ENCODE data around the gene NFATC1. TPM values are rescaled to one million over a fixed set of nuclear protein-coding genes. Genes with fewer than 3 reads are reported as not detected.
A peak's percentile ranks its signal among the peaks of the same experiment; 100 is the strongest.

The NFATC1 gene
- total RNA-seq, 4 donors from 2014 or later, result 10.1 to 15.0 (median 12.7) TPM

- no peak for TF ChIP-seq CTCF (IDR thresholded peaks at IDR 0.05)
- no peak for TF ChIP-seq POLR2A (IDR thresholded peaks at IDR 0.05)
- 70 to 81% methylated on average over 13 of the region's 13 CpGs for WGBS, 2 donors
- H3K27ac ChIP-seq, result no peak overlapping the region
- H3K27me3 ChIP-seq, result no peaks in the 10 kb centered on the region
- H3K4me1 ChIP-seq, result no peaks in the 10 kb centered on the region
- peak in 1 of 2 donors; percentile 0 for DNase-seq
- H3K9me3 ChIP-seq, result no peaks in the 10 kb centered on the region
- no peak overlapping the region for H3K4me3 ChIP-seq (replicated peaks in 1 of 3)
- H3K36me3 ChIP-seq, result no peaks in the 10 kb centered on the region
- intact Hi-C loops (cut with DNase I), result no loop called here
These were observed 138.6 kb downstream of the NFATC1 start for GRCh38 chr18:79534356-79534755.

GRCh38 chr18:79537758-79538157, 142.0 kb downstream of the NFATC1 start:
- WGBS, 2 donors, result 96 to 97% methylated on average over 8 of the region's 8 CpGs
- H3K27ac ChIP-seq, result no peak overlapping the region
- no peak for TF ChIP-seq POLR2A (IDR thresholded peaks at IDR 0.05)
- no peak for TF ChIP-seq CTCF (IDR thresholded peaks at IDR 0.05)
- H3K4me3 ChIP-seq (replicated peaks in 1 of 3), result no peak overlapping the region
- intact Hi-C loops (cut with DNase I), result no loop called here
- no peaks in the 10 kb centered on the region for H3K27me3 ChIP-seq
- H3K9me3 ChIP-seq, result no peaks in the 10 kb centered on the region
- H3K36me3 ChIP-seq, result no peaks in the 10 kb centered on the region
- H3K4me1 ChIP-seq, result no peaks in the 10 kb centered on the region
- peak in 1 of 2 donors; percentile 0 for DNase-seq

- no peak for TF ChIP-seq CTCF (IDR thresholded peaks at IDR 0.05)
- TF ChIP-seq POLR2A (IDR thresholded peaks at IDR 0.05), result no peak
- H3K4me3 ChIP-seq (replicated peaks in 1 of 3), result no peak overlapping the region
- DNase-seq, result no peak
- no peaks in the 10 kb centered on the region for H3K36me3 ChIP-seq
- no peaks in the 10 kb centered on the region for H3K27me3 ChIP-seq
- 95% methylated on average over 12 of the region's 12 CpGs for WGBS, 2 donors
- intact Hi-C loops (cut with DNase I), result no loop called here
- no peak overlapping the region for H3K27ac ChIP-seq
- H3K9me3 ChIP-seq, result no peaks in the 10 kb centered on the region
- H3K4me1 ChIP-seq, result no peaks in the 10 kb centered on the region
These were observed 142.9 kb downstream of the NFATC1 start for GRCh38 chr18:79538635-79539034.

- intact Hi-C loops (cut with DNase I), result no loop called here
- 85 to 90% methylated on average over 10 to 16 of the region's 16 CpGs for WGBS, 2 donors
- H3K9me3 ChIP-seq, result no peaks in the 10 kb centered on the region
- H3K27ac ChIP-seq, result no peak overlapping the region
- no peaks in the 10 kb centered on the region for H3K36me3 ChIP-seq
- H3K4me3 ChIP-seq (replicated peaks in 1 of 3), result no peak overlapping the region
- H3K27me3 ChIP-seq, result no peaks in the 10 kb centered on the region
- H3K4me1 ChIP-seq, result no peaks in the 10 kb centered on the region
- no peak for DNase-seq
- TF ChIP-seq POLR2A (IDR thresholded peaks at IDR 0.05) (no peak), CTCF (IDR thresholded peaks at IDR 0.05) (no peak)
These were observed 144.6 kb downstream of the NFATC1 start for GRCh38 chr18:79540161-79540903.

GRCh38 chr18:79540904-79541282, 145.2 kb downstream of the NFATC1 start:
- DNase-seq, result no peak
- H3K4me3 ChIP-seq (replicated peaks in 1 of 3), result no peak overlapping the region

More at GRCh38 chr18:79540904-79541282, 145.2 kb downstream of the NFATC1 start:
- H3K27ac ChIP-seq, result no peak overlapping the region
- H3K9me3 ChIP-seq, result no peaks in the 10 kb centered on the region
- 76 to 80% methylated on average over 12 of the region's 12 CpGs for WGBS, 2 donors
- TF ChIP-seq POLR2A (IDR thresholded peaks at IDR 0.05) (no peak), CTCF (IDR thresholded peaks at IDR 0.05) (no peak)
- no peaks in the 10 kb centered on the region for H3K36me3 ChIP-seq
- intact Hi-C loops (cut with DNase I), result no loop called here
- H3K4me1 ChIP-seq, result no peaks in the 10 kb centered on the region
- no peaks in the 10 kb centered on the region for H3K27me3 ChIP-seq

Measured in thyroid gland (tissue), 4 donors.